ENCODE measurements around the gene CHRDL2.

The CHRDL2 gene

GRCh38 chr11:74748211-74749126 is 17.2 kb upstream of the CHRDL2 start, which contains the start of gene RNF169:
TSS of gene RNF169 (plus strand) at chr11:74748849. CDS start at chr11:74748881, 32 bp downstream.
- DNase-seq (ENCODE audit: low read depth in 2 of 2), result peak; percentile 78 to 81

DNA sequence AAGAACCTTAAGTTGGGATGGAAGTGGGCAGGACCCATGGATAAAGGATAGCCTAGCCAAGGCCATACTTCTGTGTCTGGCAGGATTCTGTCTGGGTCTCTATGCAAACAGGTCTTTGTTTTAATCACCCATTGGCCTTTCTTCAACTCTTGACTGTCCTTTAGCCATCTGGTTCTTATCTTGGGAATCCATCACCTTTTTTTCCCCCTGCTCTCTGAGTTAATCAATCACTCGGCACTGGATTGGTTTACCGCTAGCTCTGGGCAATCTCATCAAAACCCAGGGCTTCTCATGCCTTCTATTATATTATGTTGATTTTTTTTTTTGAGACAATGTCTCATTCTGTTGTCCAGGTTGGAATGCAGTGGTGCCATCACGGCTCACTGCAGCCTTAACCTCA is 15.6 kb upstream of the CHRDL2 start:
- DNase-seq (ENCODE audit: low read depth in 2 of 2), result no peak

- no peak for DNase-seq (ENCODE audit: low read depth in 2 of 2)
Observed at GRCh38 chr11:74744277-74744676, 13.1 kb upstream of the CHRDL2 start.

- DNase-seq (ENCODE audit: low read depth in 2 of 2), result no peak
Observed at GRCh38 chr11:74743640-74744039, 12.4 kb upstream of the CHRDL2 start.

DNA sequence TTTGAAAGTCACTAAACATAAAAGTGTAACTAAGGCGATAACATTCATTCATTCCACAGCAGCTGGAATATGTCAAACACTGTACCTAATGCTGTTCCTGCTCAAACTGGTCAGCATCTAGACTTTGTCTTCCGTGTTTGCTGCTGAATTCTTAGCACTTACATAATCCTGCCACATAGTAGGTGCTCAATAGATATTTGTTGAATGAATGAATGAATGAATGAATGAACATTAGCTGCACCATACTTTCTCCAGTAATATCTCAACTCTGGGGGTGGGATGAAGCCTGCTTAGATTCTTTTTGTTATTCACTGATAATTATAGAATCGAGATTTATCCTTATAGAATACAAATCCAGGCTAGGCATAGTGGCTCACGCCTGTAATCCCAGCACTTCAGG is 10.8 kb upstream of the CHRDL2 start:
- DNase-seq (ENCODE audit: low read depth in 2 of 2), result no peak

DNA sequence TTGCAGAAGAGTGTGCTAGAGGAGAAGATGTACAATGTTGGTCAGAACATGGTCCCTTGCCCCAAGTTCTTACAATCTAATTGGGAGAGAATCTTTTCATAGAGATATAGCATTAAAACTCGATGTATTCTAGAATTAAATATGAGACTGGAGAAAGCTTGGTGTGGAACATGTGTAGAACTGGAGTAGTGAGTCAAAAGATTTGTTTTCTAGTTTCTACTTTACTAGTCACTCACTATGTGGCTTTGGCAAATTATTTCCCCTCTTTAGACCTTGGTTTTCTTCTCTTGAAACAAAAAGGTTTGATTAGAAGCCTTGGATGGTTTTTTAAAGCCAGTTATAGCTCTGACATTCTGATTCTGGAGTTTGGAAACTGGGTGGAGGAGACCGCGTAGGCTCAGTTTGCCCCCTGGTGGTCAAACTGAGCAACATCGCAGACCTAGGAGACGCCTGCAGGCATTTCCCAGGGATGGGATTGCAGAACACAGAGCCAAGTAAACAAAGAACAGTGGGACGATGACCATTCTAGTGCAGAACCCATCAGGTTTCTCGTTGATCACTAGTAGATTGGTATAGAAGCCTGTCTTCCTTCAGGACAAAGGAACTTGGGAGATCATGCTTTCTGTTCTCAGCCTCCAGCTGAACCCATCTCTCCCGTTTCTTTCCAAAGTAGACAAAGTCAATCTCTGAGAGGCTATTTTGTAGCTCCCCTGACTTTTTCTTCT is 8.5 kb upstream of the CHRDL2 start:
- DNase-seq (ENCODE audit: low read depth in 2 of 2), result peak; percentile 21 to 28

DNA sequence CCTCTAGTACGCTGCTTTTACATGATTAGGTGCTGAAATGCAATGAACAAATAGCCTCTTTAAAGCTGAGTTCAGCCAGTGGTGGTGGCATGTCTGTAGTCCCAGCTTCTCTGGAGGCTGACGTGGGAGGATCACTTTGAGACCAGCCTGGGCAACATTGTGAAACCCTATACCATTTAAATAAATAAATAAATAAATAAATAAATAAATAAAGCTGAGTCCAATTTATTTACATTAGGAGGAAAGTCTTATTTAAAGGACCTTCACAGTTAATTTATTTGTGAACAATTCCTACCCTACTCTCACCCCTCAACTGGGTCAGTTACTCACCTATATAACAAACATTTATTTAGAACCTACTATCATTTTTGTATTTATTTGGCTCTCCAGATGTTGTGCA is 4.8 kb upstream of the CHRDL2 start:
- DNase-seq (ENCODE audit: low read depth in 2 of 2), result no peak

DNA sequence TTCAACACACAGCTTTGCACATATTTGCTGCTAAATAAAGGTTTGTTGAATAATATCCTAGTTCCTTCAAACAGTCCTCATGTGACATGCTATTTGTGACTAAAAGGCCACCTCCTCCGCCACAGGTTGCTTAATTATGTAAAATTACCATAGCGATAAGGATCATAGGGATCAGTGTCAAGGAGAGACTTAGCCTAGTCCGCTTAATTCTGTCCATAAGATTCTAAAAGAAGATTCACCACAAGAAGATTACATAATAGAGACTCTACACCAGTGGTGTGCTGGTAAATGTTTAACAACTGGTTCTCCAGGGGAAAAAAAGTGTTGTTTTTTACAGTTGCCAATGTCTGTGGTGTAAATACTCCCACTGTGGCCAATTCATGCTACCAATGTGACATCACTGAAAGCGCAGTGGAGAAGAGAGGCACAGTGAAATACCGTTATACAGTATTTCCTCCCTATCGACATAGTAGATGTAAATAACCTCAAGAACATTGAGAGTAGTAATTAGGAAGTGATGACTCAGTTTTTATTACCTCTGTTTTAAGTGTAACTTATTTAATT is 4.2 kb upstream of the CHRDL2 start:
- DNase-seq (ENCODE audit: low read depth in 2 of 2), result no peak

GRCh38 chr11:74734559-74734925 is 3.3 kb upstream of the CHRDL2 start:
- DNase-seq (ENCODE audit: low read depth in 2 of 2), result no peak

GRCh38 chr11:74730571-74731260 is 510 bp downstream of the CHRDL2 start:
- no peak for DNase-seq (ENCODE audit: low read depth in 2 of 2)

DNA sequence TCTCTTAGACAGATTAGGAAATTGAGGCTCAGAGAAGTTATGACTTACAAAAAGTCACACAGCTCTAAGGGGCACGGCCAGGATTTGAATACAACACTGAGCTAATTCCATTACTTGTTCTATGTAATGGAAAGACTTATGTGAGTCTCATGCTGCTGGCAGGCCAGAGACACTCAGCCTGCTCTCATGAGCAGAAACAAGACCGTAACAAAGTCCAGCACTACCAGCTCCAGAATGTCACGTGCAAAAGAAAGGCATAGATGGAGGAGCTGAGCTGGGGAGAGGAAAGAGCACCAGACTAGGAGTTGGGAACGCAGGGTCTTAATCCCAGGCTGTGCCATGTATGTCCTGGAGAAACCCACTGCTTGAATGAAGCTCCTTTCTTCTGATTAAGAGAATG is 1.8 kb downstream of the CHRDL2 start:
- no peak for DNase-seq (ENCODE audit: low read depth in 2 of 2)

- DNase-seq (ENCODE audit: low read depth in 2 of 2), result peak; percentile 43 to 49
Observed at GRCh38 chr11:74726547-74727182, 4.6 kb downstream of the CHRDL2 start.

GRCh38 chr11:74725701-74726100 is 5.5 kb downstream of the CHRDL2 start:
- DNase-seq (ENCODE audit: low read depth in 2 of 2), result no peak

GRCh38 chr11:74723511-74723910 is 7.7 kb downstream of the CHRDL2 start:
- no peak for DNase-seq (ENCODE audit: low read depth in 2 of 2)

- DNase-seq (ENCODE audit: low read depth in 2 of 2), result no peak
Observed at GRCh38 chr11:74721479-74721835, 9.8 kb downstream of the CHRDL2 start.

DNA sequence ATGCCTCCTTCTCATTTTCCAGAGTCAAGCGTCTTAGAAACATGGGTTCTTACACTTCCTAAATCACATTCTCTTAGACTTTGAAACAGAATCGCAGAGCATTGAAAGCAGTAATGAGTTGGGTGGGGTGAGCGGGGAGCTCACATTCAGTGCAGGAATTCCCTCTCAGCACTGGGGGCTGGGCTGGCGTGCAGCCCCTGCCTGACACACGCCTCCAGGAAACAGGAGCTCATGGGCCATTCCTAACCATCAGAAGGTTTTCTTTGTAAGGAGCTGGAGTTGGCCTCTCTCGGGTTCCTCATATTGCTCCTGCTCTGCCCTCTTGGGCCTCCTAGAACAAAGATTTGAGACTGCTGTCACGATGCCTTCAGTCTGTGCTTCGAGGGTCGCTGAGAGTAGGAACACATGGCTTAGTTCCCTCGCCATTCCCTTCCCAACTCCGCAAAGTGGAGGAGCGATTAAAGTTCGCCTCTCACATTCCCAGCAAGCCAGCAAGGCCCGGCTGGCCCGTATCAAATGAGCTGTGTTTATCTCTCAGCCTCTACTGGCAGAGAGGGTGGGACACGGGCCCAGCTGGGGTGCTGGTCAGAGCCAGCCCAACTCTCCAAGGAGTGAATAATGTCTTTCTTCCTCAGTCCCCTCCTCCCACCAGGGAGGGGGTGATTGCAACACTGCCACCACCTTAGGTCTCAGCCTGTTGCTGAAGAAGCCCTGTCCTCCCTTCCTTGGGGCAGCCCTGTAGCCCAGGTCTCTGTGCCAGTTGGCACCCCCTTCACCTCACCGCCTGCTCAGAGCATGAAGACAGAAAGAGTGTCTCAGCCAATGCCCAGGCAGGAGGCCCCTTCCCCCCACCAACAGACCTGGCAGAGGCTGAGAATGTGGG is 10.4 kb downstream of the CHRDL2 start:
- no peak for DNase-seq (ENCODE audit: low read depth in 2 of 2)

DNA sequence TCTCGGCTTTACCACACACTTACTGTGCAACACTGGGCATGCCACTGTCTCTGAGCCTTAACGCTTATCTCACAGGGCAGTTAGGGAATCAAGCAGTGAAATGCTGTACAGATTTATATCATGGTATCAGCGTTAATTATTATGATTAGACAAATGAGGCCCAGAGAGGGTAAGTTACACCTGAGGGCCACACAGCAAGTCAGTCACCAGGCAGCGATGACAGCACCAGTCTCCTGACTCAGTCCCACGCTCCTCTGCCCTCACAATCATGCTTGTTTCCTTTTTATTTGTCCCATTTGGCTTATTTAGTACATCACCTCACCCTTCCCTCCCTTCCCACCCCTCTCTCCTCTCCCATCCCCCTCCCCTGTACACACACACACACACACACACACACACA is 12.2 kb downstream of the CHRDL2 start:
- DNase-seq (ENCODE audit: low read depth in 2 of 2), result no peak

DNA sequence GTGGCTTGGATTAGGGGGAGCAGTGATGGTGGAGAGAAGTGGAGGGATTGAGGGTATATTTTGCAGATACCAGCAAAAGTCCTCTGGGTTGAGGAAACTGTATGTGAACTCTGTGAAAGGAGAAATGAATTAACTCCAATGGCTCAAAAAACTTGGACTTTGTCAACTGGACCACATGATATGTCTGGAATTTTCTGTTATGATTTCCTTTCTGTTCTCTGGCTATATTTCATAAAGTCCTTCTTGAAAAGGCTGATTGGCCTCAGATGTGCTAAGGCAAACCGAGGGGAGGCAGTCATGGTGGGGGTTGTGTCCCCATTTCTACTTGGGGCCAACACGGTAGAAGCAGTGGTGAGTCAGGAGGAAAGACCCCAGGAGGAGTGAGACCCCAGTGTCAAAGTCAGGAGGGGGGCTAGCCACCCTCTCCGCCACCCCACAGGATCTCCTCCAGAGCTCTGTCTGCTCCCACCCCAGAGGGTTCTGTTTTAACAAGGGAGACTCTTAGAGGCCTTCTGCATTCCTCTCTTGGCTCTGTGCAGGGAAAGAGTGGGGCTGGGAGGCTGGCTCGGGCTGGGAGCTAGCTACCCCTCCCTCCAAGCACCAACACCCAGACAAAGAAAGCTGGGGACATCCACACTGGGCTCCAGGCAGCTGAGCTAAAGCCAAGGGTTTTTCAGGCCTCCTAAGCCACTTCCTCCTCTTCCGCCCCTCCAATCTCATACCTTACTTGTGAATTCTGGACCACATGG is 13.8 kb downstream of the CHRDL2 start:
- no peak for DNase-seq (ENCODE audit: low read depth in 2 of 2)

GRCh38 chr11:74714904-74715303 is 16.3 kb downstream of the CHRDL2 start:
- no peak for DNase-seq (ENCODE audit: low read depth in 2 of 2)

DNA sequence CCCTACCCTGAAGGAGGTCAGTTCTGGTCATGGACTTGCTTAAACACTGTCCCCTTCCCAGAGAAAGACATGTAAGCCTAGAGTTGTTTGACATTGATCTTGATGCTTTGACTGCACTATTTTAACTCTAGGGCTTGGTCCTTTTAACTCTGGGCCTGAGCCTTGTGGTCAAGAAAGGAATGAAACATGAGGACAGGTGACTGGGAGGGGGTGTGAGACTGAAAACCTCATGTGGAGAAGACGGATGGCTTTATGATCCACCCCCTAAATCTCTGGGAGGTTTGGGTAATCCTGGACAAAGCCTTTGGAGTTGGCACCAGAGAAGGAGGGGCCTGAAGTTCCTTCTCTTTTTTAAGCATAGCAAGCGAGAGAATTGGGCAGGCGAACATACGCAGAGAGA is 17.5 kb downstream of the CHRDL2 start:
- no peak for DNase-seq (ENCODE audit: low read depth in 2 of 2)

All from stimulated activated CD4-positive, alpha-beta T cell treated with anti-CD3 and anti-CD28 coated beads, Interleukin-1b, Interleukin-23, amount 100 ng/mL, for 4 hours (primary cell).